PFSK-1 (cell line): ENCODE data around the gene KIRREL3.

ENCODE experiments used
- FOXP2 ChIP-seq: optimal IDR thresholded peaks from 2 replicates; pipeline ENCODE3; 2011; ENCODE audit warnings: borderline replicate concordance, control low read depth, inconsistent platforms; ENCODE audit not compliant: insufficient read depth; ENCODE audit errors: extremely low read length, extremely low read depth
- POLR2AphosphoS5 ChIP-seq: IDR thresholded peaks from 2 replicates; pipeline ENCODE4 v1.6.1; 2012; ENCODE audit warnings: low read depth, mild to moderate bottlenecking, control low read depth, low read length, moderate library complexity
- SIN3A ChIP-seq: IDR thresholded peaks from 2 replicates; pipeline ENCODE4 v1.6.1; 2012; ENCODE audit warnings: mild to moderate bottlenecking, low read length, moderate library complexity, borderline replicate concordance; ENCODE audit not compliant: insufficient read depth
- TAF1 ChIP-seq: IDR thresholded peaks from 2 replicates; pipeline ENCODE4 v1.6.1; 2012; ENCODE audit warnings: low read length, control low read depth, borderline replicate concordance; ENCODE audit not compliant: insufficient read depth
- TF ChIP-seq, protein P1 (sequence below), 2 experiments: IDR thresholded peaks; 2 replicates each; pipeline versions ENCODE4 v1.6.1 to v1.8.0; 2011 to 2012; ENCODE audit warnings: low read depth in 2 of 2, low read length in 2 of 2, control low read depth in 1 of 2, inconsistent platforms in 1 of 2, mild to moderate bottlenecking in 1 of 2, moderate library complexity in 1 of 2; ENCODE audit not compliant: insufficient read depth in 1 of 2

KIRREL3 gene

DNA sequence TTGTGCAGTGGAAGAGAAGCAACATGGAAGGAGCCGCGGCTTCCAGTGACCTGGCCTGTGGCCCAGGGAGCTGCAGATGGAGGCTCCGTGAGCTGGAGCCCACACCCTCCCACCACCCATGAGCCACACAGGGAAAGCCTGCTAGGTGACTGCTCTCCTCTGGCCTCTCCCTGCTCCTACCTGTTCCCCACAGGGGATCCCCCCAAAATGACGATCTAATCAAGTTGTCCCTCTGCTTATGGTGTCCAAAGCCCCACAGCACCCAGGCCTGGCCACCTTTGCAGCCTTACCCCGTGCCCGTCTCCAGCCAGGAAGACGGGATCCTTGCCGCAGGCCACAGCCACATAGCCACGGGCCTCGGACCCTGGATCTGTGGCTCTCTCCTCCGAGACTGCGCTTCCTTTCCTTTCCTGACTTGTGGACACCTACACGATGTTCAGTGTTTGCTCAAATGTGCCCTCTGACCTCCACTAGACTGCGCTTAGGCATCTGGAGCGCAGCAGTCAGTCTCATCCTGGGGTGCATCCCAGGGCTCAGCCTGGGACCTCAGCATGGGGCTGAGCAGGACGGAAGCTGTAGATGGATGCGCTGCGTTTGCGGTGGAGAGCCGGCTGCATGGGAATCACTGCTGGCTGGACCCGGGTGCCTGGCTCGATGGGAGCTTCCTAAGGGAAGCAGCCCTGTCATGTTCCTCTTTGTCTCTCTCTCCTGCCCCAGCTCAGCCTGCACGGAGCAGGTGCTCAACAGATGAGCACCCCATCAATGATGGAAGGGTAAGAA lies 511.8 kb downstream of the KIRREL3 start:
- TF ChIP-seq POLR2AphosphoS5 (no peak), SIN3A (no peak), TAF1 (no peak), FOXP2 (no peak)
- TF ChIP-seq, protein P1, sequence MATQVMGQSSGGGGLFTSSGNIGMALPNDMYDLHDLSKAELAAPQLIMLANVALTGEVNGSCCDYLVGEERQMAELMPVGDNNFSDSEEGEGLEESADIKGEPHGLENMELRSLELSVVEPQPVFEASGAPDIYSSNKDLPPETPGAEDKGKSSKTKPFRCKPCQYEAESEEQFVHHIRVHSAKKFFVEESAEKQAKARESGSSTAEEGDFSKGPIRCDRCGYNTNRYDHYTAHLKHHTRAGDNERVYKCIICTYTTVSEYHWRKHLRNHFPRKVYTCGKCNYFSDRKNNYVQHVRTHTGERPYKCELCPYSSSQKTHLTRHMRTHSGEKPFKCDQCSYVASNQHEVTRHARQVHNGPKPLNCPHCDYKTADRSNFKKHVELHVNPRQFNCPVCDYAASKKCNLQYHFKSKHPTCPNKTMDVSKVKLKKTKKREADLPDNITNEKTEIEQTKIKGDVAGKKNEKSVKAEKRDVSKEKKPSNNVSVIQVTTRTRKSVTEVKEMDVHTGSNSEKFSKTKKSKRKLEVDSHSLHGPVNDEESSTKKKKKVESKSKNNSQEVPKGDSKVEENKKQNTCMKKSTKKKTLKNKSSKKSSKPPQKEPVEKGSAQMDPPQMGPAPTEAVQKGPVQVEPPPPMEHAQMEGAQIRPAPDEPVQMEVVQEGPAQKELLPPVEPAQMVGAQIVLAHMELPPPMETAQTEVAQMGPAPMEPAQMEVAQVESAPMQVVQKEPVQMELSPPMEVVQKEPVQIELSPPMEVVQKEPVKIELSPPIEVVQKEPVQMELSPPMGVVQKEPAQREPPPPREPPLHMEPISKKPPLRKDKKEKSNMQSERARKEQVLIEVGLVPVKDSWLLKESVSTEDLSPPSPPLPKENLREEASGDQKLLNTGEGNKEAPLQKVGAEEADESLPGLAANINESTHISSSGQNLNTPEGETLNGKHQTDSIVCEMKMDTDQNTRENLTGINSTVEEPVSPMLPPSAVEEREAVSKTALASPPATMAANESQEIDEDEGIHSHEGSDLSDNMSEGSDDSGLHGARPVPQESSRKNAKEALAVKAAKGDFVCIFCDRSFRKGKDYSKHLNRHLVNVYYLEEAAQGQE (IDR thresholded peaks at IDR 0.05; ENCODE audit: insufficient read depth in 1 of 2, low read depth in 2 of 2, low read length in 2 of 2): no peak

DNA sequence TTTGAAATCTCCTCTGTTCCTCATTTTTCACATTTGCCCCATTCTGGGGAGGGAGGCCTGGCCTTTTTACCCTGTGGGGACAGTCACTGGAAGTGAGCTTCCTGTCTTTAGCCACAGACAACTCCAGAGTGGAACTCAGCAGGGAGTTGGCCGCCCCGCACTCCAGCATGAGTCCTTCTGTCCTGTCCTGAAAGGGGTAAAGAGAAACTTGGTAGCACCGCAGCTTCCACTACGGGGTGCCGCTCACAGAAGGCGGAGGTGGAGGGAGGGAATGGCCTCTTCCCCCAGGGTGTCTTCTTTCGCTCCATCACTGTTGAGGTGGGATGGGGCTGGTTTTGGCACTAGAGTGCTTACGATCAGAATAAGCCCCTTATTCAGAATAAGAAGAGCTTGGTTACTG lies 512.9 kb downstream of the KIRREL3 start:
- TF ChIP-seq SIN3A (no peak), POLR2AphosphoS5 (no peak), FOXP2 (no peak), TAF1 (no peak)
- TF ChIP-seq, protein P1 (IDR thresholded peaks at IDR 0.05; ENCODE audit: insufficient read depth in 1 of 2, low read depth in 2 of 2, low read length in 2 of 2): no peak

DNA sequence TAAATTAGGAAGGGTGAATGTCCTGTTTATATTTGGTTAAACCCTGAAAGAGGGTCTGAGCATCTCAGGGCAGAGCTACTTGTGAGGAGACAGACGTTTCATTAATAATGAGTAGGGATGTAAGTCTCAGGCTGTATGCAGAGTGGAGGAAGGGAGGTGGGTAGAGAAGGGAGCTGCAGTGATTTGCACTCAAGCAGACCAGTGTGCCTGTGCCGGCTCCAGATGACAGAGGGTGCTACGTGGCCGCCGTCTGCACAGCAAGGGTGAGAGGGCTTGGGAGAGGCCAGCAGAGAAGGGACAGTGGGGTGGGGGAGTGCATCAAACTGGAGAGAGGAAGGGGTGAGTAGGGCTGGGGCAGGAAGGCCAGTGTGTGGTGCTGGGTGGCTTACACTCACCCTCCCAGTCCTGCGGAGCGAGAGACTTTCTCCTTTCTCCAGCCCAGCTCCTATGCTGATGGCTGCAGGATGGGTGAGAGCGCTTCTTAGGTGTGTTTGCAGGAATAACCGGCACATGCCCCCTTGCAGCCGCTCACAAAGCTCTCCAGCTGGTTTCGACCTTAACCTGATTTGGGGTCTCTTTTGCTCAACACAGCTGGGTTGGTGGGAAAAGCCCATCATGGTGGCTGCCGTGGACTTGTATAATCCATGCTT lies 514.5 kb downstream of the KIRREL3 start:
- no peak for TF ChIP-seq POLR2AphosphoS5
- TF ChIP-seq TAF1: no peak
- no peak for TF ChIP-seq SIN3A
- TF ChIP-seq, protein P1 (IDR thresholded peaks at IDR 0.05; ENCODE audit: insufficient read depth in 1 of 2, low read depth in 2 of 2, low read length in 2 of 2): no peak
- TF ChIP-seq FOXP2: no peak

DNA sequence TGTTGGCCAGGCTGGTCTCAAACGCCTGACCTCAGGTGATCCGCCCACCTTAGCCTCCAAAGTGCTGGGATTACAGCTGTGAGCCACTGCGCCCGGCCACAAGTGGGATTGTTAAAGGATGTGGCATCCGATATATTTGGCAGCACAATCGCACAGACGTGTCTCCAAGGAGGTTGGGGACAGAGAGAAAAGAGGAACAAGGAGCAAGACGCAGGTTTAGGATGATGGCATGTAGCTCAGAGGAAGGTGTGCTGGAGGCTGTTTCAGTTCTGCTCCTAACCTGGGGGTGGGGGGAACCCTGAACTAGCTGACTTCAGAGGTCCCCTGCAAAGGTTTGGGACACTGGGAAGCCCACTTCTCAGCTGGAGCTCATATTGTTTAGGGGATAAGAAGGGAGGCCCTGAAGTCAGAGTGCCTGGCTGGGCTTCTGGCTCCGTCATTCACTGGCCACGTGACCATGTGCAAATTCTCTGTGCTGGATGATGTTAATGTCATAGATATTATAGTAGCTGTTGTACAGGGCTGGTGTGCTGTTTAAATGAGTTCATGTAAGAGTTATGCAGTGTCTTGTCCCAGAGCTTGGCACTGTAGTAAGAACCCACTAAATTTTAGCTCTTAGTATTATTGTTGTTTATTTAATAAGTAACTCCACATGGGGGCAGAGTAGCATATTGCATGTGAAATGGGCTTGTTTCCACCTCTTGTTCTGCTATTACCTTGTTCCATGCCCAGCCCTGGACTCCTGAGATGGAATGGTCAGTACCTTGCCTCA lies 515.4 kb downstream of the KIRREL3 start:
- TF ChIP-seq FOXP2: no peak
- no peak for TF ChIP-seq POLR2AphosphoS5
- TF ChIP-seq TAF1: no peak
- no peak for TF ChIP-seq SIN3A
- TF ChIP-seq, protein P1 (IDR thresholded peaks at IDR 0.05; ENCODE audit: insufficient read depth in 1 of 2, low read depth in 2 of 2, low read length in 2 of 2): no peak
